ENCODE results near the gene SMG6. TPM values are rescaled to one million over a fixed set of nuclear protein-coding genes. Genes with fewer than 3 reads are reported as not detected.
"Not testable (repeated sequence)": the region's sequence is repeated elsewhere in the genome, so short reads cannot be mapped to it uniquely, and the experiment has no call there.

Gene SMG6
- total and polyA plus RNA-seq, 2 experiments from 2014 or later = 11.9 to 19.9 TPM

GRCh38 chr17:2144701-2145100 lies 158.9 kb downstream of the SMG6 start:
- Histone ChIP-seq H3K4me2 (no peak overlapping the region), H3K27ac (no peak overlapping the region), H3K79me2 (no peaks in the 10 kb centered on the region), H3K9me3 (ENCODE audit: low read depth) (no peaks in the 10 kb centered on the region), H3K4me1 (ENCODE audit: insufficient read depth) (no peaks in the 10 kb centered on the region), H3K9me2 (replicated peaks; ENCODE audit: insufficient read depth) (no peaks in the 10 kb centered on the region), H3K4me3 (no peak overlapping the region), H3K27me3 (no peaks in the 10 kb centered on the region), H4K20me1 (ENCODE audit: insufficient read depth, poor library complexity, severe bottlenecking) (no peaks in the 10 kb centered on the region), H2AFZ (no peak overlapping the region), H3K36me3 (replicated peaks; ENCODE audit: insufficient read depth, low read depth) (no peaks in the 10 kb centered on the region)
- TF ChIP-seq EZH2phosphoT487 (IDR thresholded peaks at IDR 0.05; ENCODE audit: low read depth, severe bottlenecking, unreplicated experiment) (no peak), CTCF (IDR thresholded peaks at IDR 0.05; ENCODE audit: poor library complexity) (no peak), EZH2 (IDR thresholded peaks at IDR 0.05; ENCODE audit: borderline replicate concordance) (no peak)
- WGBS (ENCODE audit: low lambda C conversion rate, missing lambda C conversion rate) = 96% methylated on average over 7 of the region's 7 CpGs
- DNase-seq (ENCODE audit: low spot score) = no peak

GRCh38 chr17:2143332-2143731 lies 160.3 kb downstream of the SMG6 start:
- Histone ChIP-seq H4K20me1 (ENCODE audit: insufficient read depth, poor library complexity, severe bottlenecking) (no peaks in the 10 kb centered on the region), H3K9me2 (replicated peaks; ENCODE audit: insufficient read depth) (no peaks in the 10 kb centered on the region), H3K4me2 (no peak overlapping the region), H3K4me1 (ENCODE audit: insufficient read depth) (peaks cover 9% of the 10 kb centered on the region), H3K36me3 (replicated peaks; ENCODE audit: insufficient read depth, low read depth) (no peaks in the 10 kb centered on the region), H3K27ac (no peak overlapping the region), H3K9me3 (ENCODE audit: low read depth) (no peaks in the 10 kb centered on the region), H2AFZ (no peak overlapping the region), H3K4me3 (no peak overlapping the region), H3K79me2 (no peaks in the 10 kb centered on the region), H3K27me3 (no peaks in the 10 kb centered on the region)
- TF ChIP-seq EZH2 (IDR thresholded peaks at IDR 0.05; ENCODE audit: borderline replicate concordance) = no peak
- TF ChIP-seq CTCF (IDR thresholded peaks at IDR 0.05; ENCODE audit: poor library complexity) = no peak
- TF ChIP-seq EZH2phosphoT487 (IDR thresholded peaks at IDR 0.05; ENCODE audit: low read depth, severe bottlenecking, unreplicated experiment) = no peak
- no peak for DNase-seq (ENCODE audit: low spot score)
- WGBS (ENCODE audit: low lambda C conversion rate, missing lambda C conversion rate) = over 99% methylated on average over 3 of the region's 3 CpGs

GRCh38 chr17:2142682-2143081 lies 160.9 kb downstream of the SMG6 start:
- H3K36me3 ChIP-seq (replicated peaks; ENCODE audit: insufficient read depth, low read depth); H3K4me3 ChIP-seq; H3K27me3 ChIP-seq; H3K27ac ChIP-seq; H3K4me2 ChIP-seq; DNase-seq (ENCODE audit: low spot score); H3K9me3 ChIP-seq (ENCODE audit: low read depth); H3K9me2 ChIP-seq (replicated peaks; ENCODE audit: insufficient read depth); H2AFZ ChIP-seq; H4K20me1 ChIP-seq (ENCODE audit: insufficient read depth, poor library complexity, severe bottlenecking); H3K79me2 ChIP-seq: not testable (repeated sequence)
- 93% methylated on average over 8 of the region's 8 CpGs for WGBS (ENCODE audit: low lambda C conversion rate, missing lambda C conversion rate)
- H3K4me1 ChIP-seq (ENCODE audit: insufficient read depth) = peaks cover 10% of the 10 kb centered on the region

GRCh38 chr17:2140683-2141082 lies 162.9 kb downstream of the SMG6 start:
- H3K27me3 ChIP-seq = no peaks in the 10 kb centered on the region
- peaks cover under 1% of the 10 kb centered on the region for H3K79me2 ChIP-seq
- TF ChIP-seq CTCF (IDR thresholded peaks at IDR 0.05; ENCODE audit: poor library complexity) (no peak), EZH2 (IDR thresholded peaks at IDR 0.05; ENCODE audit: borderline replicate concordance) (no peak), EZH2phosphoT487 (IDR thresholded peaks at IDR 0.05; ENCODE audit: low read depth, severe bottlenecking, unreplicated experiment) (no peak)

More at GRCh38 chr17:2140683-2141082, 162.9 kb downstream of the SMG6 start:
- no peaks in the 10 kb centered on the region for H4K20me1 ChIP-seq (ENCODE audit: insufficient read depth, poor library complexity, severe bottlenecking)
- no peak for DNase-seq (ENCODE audit: low spot score)
- H3K9me3 ChIP-seq (ENCODE audit: low read depth) = no peaks in the 10 kb centered on the region
- no peak overlapping the region for H3K27ac ChIP-seq
- H2AFZ ChIP-seq = no peak overlapping the region
- no peaks in the 10 kb centered on the region for H3K9me2 ChIP-seq (replicated peaks; ENCODE audit: insufficient read depth)
- no peaks in the 10 kb centered on the region for H3K36me3 ChIP-seq (replicated peaks; ENCODE audit: insufficient read depth, low read depth)
- H3K4me1 ChIP-seq (ENCODE audit: insufficient read depth) = peaks cover 10% of the 10 kb centered on the region
- H3K4me3 ChIP-seq = no peak overlapping the region
- H3K4me2 ChIP-seq = no peak overlapping the region

Data from hepatocyte (in vitro differentiated cells).